Left ventricle myocardium superior (tissue), 1 donor: ENCODE data around the gene PRAC2. TPM values are rescaled to one million over a fixed set of nuclear protein-coding genes. Genes with fewer than 3 reads are reported as not detected.

ENCODE experiments used
- ATAC-seq: fragments of 200-7000 bp; cut with Tn5 transposase; one replicate; pipeline ENCODE4 v1.9.1; 2020; ENCODE audit warnings: mild to moderate bottlenecking, moderate library complexity
- DNase-seq: peaks from one replicate; pipeline ENCODE4 v3.0.0-alpha.2; 2020
- intact Hi-C: fragments of 100-400 bp; cut with micrococcal nuclease; formaldehyde crosslinking; loops from one replicate; pipeline ENCODE4 v1.11.0; 2022
- total RNA-seq: library from RNA; stranded (reverse); fragmentation: NEBNext Ultra II Directional; extraction: Animal tissue kit (Norgen Biotek cat#: 25700); gene quantifications from one replicate; pipeline ENCODE4 v1.2.1, GENCODE V29; 2021
- donor health status: DM: no; HTN: yes; CAD: no; lungs with severe emphysema.

PRAC2 gene
- total RNA-seq, 1 donor from 2014 or later: not detected

- DNase-seq: no peak
- ATAC-seq: no peak
- intact Hi-C loops: loop anchor here (10.0 kb wide), 1 partner anchor 65 kb away; no protein-coding TSS in a partner anchor
Measured at GRCh38 chr17:48729335-48730239, 6.6 kb downstream of the PRAC2 start.

- intact Hi-C loops: no loop called here
- ATAC-seq (no peak), DNase-seq (no peak)
Measured at GRCh38 chr17:48730240-48730550, 7.2 kb downstream of the PRAC2 start.

GRCh38 chr17:48731355-48731754 lies 8.4 kb downstream of the PRAC2 start:
- ATAC-seq (no peak), DNase-seq (no peak)
- intact Hi-C loops: no loop called here

- intact Hi-C loops: no loop called here
- no peak for DNase-seq
Measured at GRCh38 chr17:48732688-48733629, 10.0 kb downstream of the PRAC2 start.

GRCh38 chr17:48733632-48734328 lies 10.8 kb downstream of the PRAC2 start:
- ATAC-seq (no peak), DNase-seq (no peak)
- intact Hi-C loops: no loop called here

More at GRCh38 chr17:48732688-48733629, 10.0 kb downstream of the PRAC2 start:
- no peak for ATAC-seq

- DNase-seq (no peak), ATAC-seq (no peak)
- intact Hi-C loops: no loop called here
Measured at GRCh38 chr17:48734333-48735061, 11.5 kb downstream of the PRAC2 start.

- intact Hi-C loops: no loop called here
Measured at GRCh38 chr17:48735062-48735351, 12.0 kb downstream of the PRAC2 start.

GRCh38 chr17:48737330-48738043 lies 14.5 kb downstream of the PRAC2 start:
- ATAC-seq (no peak), DNase-seq (no peak)
- intact Hi-C loops: no loop called here

More at GRCh38 chr17:48735062-48735351, 12.0 kb downstream of the PRAC2 start:
- DNase-seq (no peak), ATAC-seq (no peak)

GRCh38 chr17:48738424-48738802 lies 15.4 kb downstream of the PRAC2 start:
- intact Hi-C loops: no loop called here
- ATAC-seq (no peak), DNase-seq (no peak)

- ATAC-seq (no peak), DNase-seq (no peak)
- intact Hi-C loops: no loop called here
Measured at GRCh38 chr17:48738803-48739526, 16.0 kb downstream of the PRAC2 start.

- DNase-seq: no peak
- ATAC-seq: no peak
- intact Hi-C loops: no loop called here
Measured at GRCh38 chr17:48740537-48740936, 17.6 kb downstream of the PRAC2 start.

- intact Hi-C loops: no loop called here
- ATAC-seq (no peak), DNase-seq (no peak)
Measured at GRCh38 chr17:48745381-48746275, 22.6 kb downstream of the PRAC2 start.

GRCh38 chr17:48746916-48747444 lies 24.0 kb downstream of the PRAC2 start:
- DNase-seq (no peak), ATAC-seq (no peak)
- intact Hi-C loops: no loop called here

GRCh38 chr17:48747445-48748363 lies 24.7 kb downstream of the PRAC2 start:
- ATAC-seq: no peak
- DNase-seq: no peak
- intact Hi-C loops: no loop called here

- ATAC-seq: no peak
- intact Hi-C loops: no loop called here
Measured at GRCh38 chr17:48748718-48749566, 26.0 kb downstream of the PRAC2 start.

More at GRCh38 chr17:48748718-48749566, 26.0 kb downstream of the PRAC2 start:
- no peak for DNase-seq
